Kidney (tissue), 14 donors: Measurements from ENCODE around the gene PPT1. TPM values are rescaled to one million over a fixed set of nuclear protein-coding genes. Genes with fewer than 3 reads are reported as not detected.
"Not testable (repeated sequence)": the region's sequence is repeated elsewhere in the genome, so short reads cannot be mapped to it uniquely, and the experiment has no call there.

Source experiments
- DNase-seq, 5 donors: peaks; one replicate each; pipeline ENCODE4 v3.0.0-alpha.2; 2013 to 2020
- FAIRE-seq: peaks from 2 replicates; lab custom pipeline; 2012; peaks lifted over from hg19 to GRCh38; lab: Jason Lieb, UNC
- H3K27ac ChIP-seq, 2 donors: one replicate each; pipeline ENCODE4 v1.7.0; 2013; ENCODE audit warnings: low read depth in 2 of 2, low read length in 2 of 2, inconsistent platforms in 1 of 2
- H3K27me3 ChIP-seq: one replicate; pipeline ENCODE4 v1.7.1; 2013; ENCODE audit warnings: low read length, inconsistent platforms; ENCODE audit not compliant: control insufficient read depth, insufficient read depth
- H3K36me3 ChIP-seq, 3 donors: one replicate each; pipeline versions ENCODE4 v1.7.0 to v1.7.1; 2013; ENCODE audit warnings: low read length in 3 of 3, control low read depth in 1 of 3, inconsistent platforms in 1 of 3; ENCODE audit not compliant: insufficient read depth in 3 of 3, control insufficient read depth in 2 of 3
- H3K4me1 ChIP-seq, 3 donors: one replicate each; pipeline versions ENCODE4 v1.7.0 to v1.7.1; 2013; ENCODE audit warnings: low read length in 3 of 3, inconsistent platforms in 1 of 3, low read depth in 1 of 3; ENCODE audit not compliant: control insufficient read depth in 2 of 3, insufficient read depth in 2 of 3
- H3K4me3 ChIP-seq, 3 donors: one replicate each; pipeline versions ENCODE4 v1.7.0 to v1.8.1; 2013; ENCODE audit warnings: low read length in 3 of 3, control low read depth in 1 of 3, inconsistent platforms in 1 of 3
- H3K9ac ChIP-seq, 3 donors: one replicate each; pipeline versions ENCODE4 v1.7.0 to v1.7.1; 2013; ENCODE audit warnings: low read length in 3 of 3, control low read depth in 1 of 3, inconsistent platforms in 1 of 3
- H3K9me3 ChIP-seq, 3 donors: one replicate each; pipeline versions ENCODE4 v1.7.0 to v1.7.1; 2013; ENCODE audit warnings: low read length in 3 of 3, control low read depth in 1 of 3, inconsistent platforms in 1 of 3; ENCODE audit not compliant: control insufficient read depth in 2 of 3, insufficient read depth in 1 of 3
- CTCF ChIP-seq: IDR thresholded peaks from 3 replicates; pipeline ENCODE4 v1.5.1; 2012; ENCODE audit warnings: mild to moderate bottlenecking, moderate library complexity, borderline replicate concordance; ENCODE audit not compliant: insufficient read depth; ENCODE audit errors: extremely low read depth
- intact Hi-C: fragments of 100-400 bp; cut with DNase I; formaldehyde crosslinking; loops from one replicate; pipeline ENCODE4 v1.11.1; 2022
- polyA plus RNA-seq: library from polyadenylated mRNA; stranded (reverse); fragments of 350-450 nt; fragmentation: Illumina TruSeq; extraction: RNeasy Lipid Tissue Mini Kit (QIAGEN cat#74804); gene quantifications from one replicate; pipeline ENCODE4 v1.2.3, GENCODE V29; 2014; ENCODE audit warnings: low read depth, low replicate concordance; ENCODE audit not compliant: insufficient read depth
- total RNA-seq: library from RNA; stranded (reverse); fragmentation: NEBNext Ultra II Directional; extraction: Animal tissue kit (Norgen Biotek cat#: 25700); gene quantifications from one replicate; pipeline ENCODE4 v1.2.1, GENCODE V29; 2021
- donor health status: control.
- donor health status: control.
- donor health status: control.
- donor health status: control.
- donor health status: control.
- donor health status: DM: yes; HTN: yes; CAD: no.
- donor health status: Normal renal cell carcinoma (clear cell type).

Gene PPT1
- total and polyA plus RNA-seq, 2 donors from 2014 or later, result 95.5 to 110 TPM

- H3K4me3 ChIP-seq, H3K4me1 ChIP-seq, H3K9ac ChIP-seq, H3K9me3 ChIP-seq, intact Hi-C loops, H3K36me3 ChIP-seq, H3K27ac ChIP-seq, H3K27me3 ChIP-seq: not testable (repeated sequence)
- DNase-seq (peak in 4 of 5 donors; percentile 59 to 81 (median 71)), FAIRE-seq (peak; percentile 80)
- TF ChIP-seq CTCF, result peak; percentile 57
Observed at GRCh38 chr1:40084750-40085149, 12.3 kb downstream of the PPT1 start.

- intact Hi-C loops, result no loop called here
- H3K27me3 ChIP-seq, result no peaks in the 10 kb centered on the region
- no peaks in the 10 kb centered on the region for H3K4me1 ChIP-seq
- H3K4me3 ChIP-seq, result no peak overlapping the region
- H3K27ac ChIP-seq, result no peak overlapping the region
- H3K9ac ChIP-seq, result no peak overlapping the region
- peaks cover 0 to 9% (median 6%) of the 10 kb centered on the region in 3 donors for H3K36me3 ChIP-seq
- FAIRE-seq, result no peak
- no peak for TF ChIP-seq CTCF
- no peak for DNase-seq
- H3K9me3 ChIP-seq, result no peaks in the 10 kb centered on the region
Observed at GRCh38 chr1:40081871-40082270, 15.2 kb downstream of the PPT1 start.

GRCh38 chr1:40079774-40080400 lies 17.2 kb downstream of the PPT1 start:
- H3K4me3 ChIP-seq, result no peak overlapping the region
- no peaks in the 10 kb centered on the region for H3K4me1 ChIP-seq
- FAIRE-seq (no peak), DNase-seq (no peak)
- H3K9me3 ChIP-seq, result no peaks in the 10 kb centered on the region
- H3K9ac ChIP-seq, result no peak overlapping the region
- H3K36me3 ChIP-seq, result peaks cover 5 to 12% (median 6%) of the 10 kb centered on the region in 3 donors
- no peaks in the 10 kb centered on the region for H3K27me3 ChIP-seq
- intact Hi-C loops, result no loop called here
- no peak for TF ChIP-seq CTCF
- no peak overlapping the region for H3K27ac ChIP-seq
